CD4-positive, alpha-beta T cell treated with Interleukin-10 for 1 hour (primary cell): Measurements from ENCODE around the gene GLCE.

ENCODE experiments used
- DNase-seq: peaks from one replicate; pipeline ENCODE4 v3.0.0-alpha.2; 2020

The GLCE gene

DNA sequence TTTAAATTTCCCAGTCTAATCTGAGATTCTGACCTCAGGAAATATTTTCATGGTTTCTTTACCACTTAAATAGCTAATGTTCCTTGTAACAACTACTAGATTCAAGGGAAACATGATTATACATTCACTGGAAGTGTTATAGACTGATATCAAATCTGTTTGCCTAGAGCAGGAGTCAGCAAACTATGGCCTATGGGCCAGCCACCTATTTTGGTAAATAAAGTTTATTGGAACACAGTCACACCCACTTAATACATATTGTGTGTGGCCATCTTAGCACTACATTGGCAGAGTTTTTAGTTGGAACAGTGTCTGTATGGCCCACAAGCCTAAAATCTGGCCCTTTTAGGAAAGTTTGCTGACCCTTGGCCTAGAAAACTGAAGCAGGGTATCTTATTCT is 50.1 kb downstream of the GLCE start:
- no peak for DNase-seq

DNA sequence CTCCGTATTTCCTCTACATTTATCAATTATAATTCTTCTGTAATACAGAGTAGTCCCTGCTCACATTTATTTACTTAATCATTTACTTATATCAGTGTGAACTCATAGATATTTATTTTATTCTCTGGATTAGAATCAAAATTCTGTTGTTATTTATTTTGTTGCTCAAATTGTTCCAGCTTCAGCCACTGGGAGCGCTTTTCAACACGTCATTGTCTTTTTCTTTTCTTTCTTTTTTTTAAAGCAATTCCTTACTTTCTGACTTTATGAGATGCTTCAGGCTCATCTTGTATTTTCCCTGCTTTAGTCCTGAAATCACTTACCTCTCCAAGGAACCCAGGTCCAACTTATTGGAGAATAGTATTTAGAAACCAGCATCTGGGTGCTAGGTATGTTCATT is 53.4 kb downstream of the GLCE start:
- DNase-seq, result no peak

GRCh38 chr15:69215314-69216035 is 55.0 kb downstream of the GLCE start:
- no peak for DNase-seq

DNA sequence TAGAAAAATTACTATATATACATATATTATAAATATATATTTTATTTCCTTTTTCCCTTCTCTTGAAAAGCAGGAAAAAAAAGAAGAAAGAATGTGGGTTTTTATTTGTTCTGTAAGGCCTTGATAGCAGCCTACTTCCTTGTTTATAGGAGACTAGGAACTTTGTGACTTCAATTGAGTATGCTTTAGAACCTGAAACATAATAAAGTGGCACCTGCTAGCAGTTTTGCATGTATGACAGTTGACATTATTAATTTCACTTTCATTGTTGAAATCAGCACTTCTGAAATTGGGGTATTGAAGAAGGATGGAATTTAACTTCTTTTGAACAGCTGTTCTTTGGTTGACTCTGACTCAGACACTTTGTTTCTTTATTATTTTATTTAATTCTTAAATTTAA is 56.9 kb downstream of the GLCE start:
- no peak for DNase-seq

DNA sequence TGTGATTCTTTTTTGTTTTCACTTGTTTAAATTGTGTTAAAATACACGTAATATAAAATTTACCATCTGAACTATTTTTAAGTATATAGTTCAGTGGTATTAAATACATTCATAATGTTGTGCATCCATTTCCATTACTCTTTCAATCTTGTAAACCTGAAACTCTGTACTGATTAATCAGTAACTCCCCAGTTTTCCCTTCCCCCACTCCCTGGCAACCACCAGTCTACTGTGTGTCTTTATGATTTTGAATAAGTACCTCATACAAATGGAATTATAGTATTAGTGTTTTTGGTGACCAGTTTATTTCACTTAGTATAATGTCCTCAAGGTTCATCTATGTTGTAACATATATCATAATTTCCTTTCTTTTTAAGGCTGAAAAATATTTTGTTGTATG is 59.3 kb downstream of the GLCE start:
- DNase-seq, result no peak

DNA sequence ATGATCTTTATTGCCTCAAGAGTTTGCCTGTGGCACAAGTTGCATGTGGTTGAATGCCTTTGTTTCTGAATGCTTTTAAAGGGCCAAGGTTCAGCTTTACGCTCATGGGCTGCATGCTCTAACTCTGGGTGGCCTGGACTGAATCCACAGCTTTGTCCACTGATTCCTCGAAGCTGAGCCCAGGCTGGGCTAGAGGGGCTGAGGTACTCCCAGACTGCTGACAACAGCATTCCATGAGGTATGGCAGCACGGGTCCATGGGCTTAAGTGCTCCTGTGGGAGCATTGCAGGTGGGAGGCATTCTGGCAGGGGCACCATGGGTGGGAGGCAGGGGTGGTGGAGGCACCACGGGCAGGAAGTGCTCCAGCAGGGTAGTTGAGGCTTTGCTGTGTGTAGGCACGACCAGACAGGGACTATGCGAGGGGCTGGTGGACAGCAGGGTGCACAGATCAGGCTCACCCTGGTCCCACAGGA is 61.6 kb downstream of the GLCE start:
- DNase-seq, result no peak

DNA sequence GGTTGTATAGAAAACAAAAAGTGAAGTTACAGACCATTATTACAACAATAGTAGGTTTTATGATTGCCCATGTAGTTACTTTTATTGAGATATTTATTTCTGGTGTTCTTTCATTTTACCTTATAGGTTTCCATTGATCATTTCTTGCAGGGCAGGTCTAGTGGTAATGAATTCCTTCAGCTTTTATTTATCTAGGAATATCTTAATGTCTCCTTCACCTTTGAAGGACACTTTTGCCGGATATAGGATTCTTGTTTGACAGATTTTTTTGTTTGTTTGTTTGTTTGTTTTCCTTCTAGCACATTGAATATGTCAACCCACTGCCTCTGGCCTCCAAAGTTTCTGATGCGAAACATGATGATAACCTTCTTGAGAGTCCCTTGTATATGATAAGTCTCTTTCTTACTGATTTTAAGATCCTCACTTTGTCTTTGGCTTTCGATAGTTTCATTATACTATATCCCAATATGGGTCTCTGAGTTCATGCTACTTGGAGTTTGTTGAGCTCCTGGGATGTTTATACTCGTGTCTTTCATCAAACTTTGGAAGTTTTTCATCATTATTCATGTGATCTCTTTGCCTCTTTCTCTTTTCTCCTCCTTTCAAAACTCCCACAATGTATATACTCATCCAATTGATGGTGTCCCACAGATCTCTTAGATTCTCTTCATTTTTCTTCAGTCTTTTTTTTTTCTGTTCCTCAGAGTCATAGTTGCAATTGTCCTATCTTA is 62.8 kb downstream of the GLCE start:
- DNase-seq, result no peak

GRCh38 chr15:69224383-69224782 is 63.9 kb downstream of the GLCE start:
- no peak for DNase-seq

DNA sequence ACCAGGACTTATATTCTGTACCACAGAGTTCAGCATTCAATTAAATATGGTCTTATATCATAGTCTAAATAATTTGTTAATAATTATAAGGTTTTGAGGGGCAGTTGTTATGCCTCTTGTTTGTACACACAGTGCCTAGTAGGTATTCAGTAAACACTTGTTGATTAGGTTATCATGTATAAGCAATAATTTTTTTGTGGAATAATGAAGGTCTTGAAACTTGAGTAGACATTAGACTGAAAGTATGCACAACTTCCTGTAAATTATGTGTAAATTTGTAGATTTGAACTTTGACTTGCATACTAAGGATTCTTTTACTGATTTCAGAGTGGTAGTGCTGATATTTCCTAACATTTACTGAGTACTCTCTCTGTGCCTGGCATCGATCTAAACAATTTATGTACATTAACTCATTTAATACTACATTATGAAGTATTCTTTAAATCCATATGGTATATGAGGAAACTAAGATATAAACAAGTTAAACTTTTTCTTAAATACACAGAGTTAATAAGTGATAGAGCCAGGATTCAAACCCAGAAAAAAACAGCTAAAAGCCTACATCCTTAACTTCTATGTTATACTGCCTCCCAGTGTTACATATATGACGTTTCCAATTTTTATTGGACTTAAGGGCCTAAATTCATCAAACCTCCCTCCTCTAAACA is 65.1 kb downstream of the GLCE start:
- no peak for DNase-seq

- no peak for DNase-seq
These were observed 65.6 kb downstream of the GLCE start for GRCh38 chr15:69226023-69226355.

DNA sequence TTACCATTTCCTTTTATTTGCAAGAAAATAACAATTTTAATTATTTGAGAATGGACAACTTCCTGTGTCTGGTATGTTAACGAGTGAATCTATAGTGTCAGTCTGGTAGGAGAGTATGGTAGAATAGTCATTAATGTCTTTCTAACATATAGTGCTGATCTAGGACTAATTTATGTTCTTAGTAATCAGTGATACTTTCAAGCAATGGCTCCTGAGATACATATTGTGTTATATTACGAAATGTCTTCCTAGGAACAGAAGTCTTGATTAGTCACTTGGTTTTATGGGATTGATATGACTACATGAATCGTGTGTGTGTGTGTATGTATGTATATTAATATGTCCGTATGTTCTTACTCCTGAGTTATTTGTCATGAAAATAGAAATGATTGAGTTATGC is 71.7 kb downstream of the GLCE start:
- no peak for DNase-seq

GRCh38 chr15:69232765-69233164 is 72.3 kb downstream of the GLCE start:
- no peak for DNase-seq

DNA sequence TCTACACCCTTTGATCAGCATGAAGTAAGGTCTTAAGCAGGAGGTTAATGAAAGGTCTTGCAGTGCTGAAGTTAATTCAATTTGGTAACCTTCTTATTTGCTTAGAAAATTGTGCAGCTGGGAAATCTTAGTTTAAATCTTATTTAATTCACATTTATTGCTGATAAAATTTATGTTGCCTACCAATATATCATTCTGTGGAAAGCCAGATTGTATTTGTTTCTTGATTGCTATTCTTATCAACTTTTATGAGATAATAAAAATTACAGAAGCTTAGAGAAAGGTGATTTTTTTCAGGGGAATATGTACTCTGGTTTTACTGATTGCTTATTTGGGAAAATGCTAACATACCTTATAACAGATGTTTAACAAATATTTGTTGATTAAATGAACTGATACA is 74.2 kb downstream of the GLCE start:
- DNase-seq, result no peak

DNA sequence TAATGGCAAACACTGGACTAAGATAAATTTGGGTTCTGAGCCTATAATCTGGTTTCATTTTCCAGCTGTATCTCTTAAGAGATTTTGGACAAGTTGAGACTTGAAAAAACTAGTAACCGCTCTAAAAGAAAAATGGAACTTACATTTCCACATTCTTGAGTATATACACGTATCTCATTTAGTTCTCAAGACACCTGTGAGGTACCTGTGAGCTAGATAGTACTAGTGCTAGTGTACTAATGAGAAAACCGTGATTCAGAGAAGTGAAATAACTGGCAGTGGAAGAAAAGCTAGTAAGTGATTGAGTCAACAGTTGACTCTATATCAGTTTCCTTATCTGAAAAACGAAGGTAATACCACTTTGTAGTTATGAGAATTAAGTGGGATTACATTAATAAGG is 76.1 kb downstream of the GLCE start:
- no peak for DNase-seq

DNA sequence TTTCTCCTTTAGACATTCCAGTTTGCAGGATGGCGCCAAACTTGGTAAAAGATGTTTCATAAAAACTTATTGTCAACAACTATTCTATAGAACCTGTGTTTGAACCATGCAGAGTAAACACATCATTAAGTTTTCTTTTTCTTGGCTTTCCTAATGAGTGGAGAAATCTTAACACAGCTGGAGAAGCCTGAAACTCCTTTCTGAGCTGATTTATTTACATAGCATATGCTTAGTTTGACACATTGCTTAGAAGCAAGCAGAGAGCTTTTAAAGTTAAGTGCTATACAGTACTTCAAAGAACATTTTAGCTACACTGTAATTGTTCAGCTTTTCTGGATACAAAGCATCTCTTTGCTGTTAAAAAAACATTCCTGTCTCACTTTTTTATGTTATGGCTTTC is 77.3 kb downstream of the GLCE start:
- DNase-seq, result no peak

GRCh38 chr15:69244798-69245197 is 84.4 kb downstream of the GLCE start:
- DNase-seq, result no peak

- DNase-seq, result no peak
These were observed 92.7 kb downstream of the GLCE start for GRCh38 chr15:69253156-69253555.

GRCh38 chr15:69265347-69265955 is 105.0 kb downstream of the GLCE start:
- DNase-seq, result peak; percentile 34

GRCh38 chr15:69271217-69271616 is 110.8 kb downstream of the GLCE start:
- DNase-seq, result no peak

GRCh38 chr15:69272139-69272538 is 111.7 kb downstream of the GLCE start:
- no peak for DNase-seq

- no peak for DNase-seq
These were observed 112.5 kb downstream of the GLCE start for GRCh38 chr15:69272891-69273290.

DNA sequence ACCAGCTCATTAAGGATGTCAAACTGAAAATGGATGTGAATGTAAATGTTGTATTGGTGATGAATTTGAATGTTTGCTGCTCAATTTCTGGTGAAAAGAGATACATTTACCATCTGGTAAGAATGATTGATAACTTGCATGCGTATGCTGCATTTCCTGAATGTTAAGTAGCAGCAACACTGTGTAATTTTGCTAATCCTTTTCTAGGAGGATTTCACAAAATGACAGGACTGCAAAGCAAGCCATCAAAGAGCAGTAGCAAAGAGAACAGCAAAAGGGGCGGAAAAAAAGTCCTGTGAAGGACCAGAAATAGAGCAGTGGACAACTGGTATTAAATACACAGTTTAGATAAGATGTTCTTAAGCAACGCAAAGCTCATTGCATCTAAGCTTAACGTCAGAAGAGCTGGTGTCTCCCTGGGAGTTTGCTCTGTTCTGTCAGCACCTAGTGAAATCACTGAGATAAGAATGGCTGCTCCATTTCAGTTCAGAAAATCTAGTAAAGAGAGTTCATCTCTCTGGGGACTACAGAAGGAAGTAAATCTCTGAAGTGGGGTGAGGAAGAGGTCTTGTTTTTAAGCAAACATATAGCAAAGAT is 114.7 kb downstream of the GLCE start:
- no peak for DNase-seq

DNA sequence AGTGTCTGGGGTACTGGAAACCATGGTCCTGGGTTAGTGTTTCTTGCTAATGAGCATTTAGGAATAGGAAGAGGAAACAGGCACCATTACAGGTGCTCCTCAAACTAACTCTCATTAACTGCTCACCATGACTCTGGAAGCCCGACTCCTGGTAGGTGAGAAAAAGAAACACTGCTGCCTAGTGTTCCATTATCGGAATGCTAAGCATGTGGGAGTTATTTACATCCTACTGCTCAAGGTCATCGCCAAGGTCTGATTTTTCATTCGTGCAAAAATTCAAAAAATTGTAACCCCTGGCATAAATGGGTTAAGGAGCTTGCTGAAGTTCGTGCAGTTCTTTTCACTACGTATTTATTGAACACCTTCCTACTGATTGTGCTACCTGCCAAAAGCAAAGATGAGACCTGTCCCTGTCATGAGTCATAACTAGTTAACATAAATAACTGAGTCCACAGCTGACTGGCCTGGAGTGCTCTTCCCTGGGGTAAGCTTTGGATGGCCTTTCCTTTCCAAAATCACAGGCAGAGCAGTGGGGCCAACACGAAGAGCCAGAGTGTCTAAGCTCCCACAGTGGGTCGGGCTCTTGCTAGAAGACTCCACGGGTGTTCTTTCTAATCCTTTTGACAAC is 115.6 kb downstream of the GLCE start:
- DNase-seq, result no peak
